HepG2 (cell line): ENCODE results near the gene SPTA1. TPM values are rescaled to one million over a fixed set of nuclear protein-coding genes. Genes with fewer than 3 reads are reported as not detected.

Experiments
- ATAC-seq: fragments of 200-7000 bp; cut with Tn5 transposase; 3 replicates; pipeline ENCODE4 v1.9.1; 2020; ENCODE audit warnings: mild to moderate bottlenecking, moderate library complexity
- BruUV-seq: library from RNA; stranded (reverse); fragments of 400-500 nt; replicated peaks from 2 replicates; lab custom pipeline; 2021; lab: Mats Ljungman, UMichigan
- CTCF ChIA-PET: fragments of 300-600 bp; formaldehyde crosslinking; extraction: SDS; loops from one replicate; lab custom pipeline; 2021; ENCODE audit warnings: low total read pairs, inconsistent platforms, low intra/inter-chr PET ratio; lab: Yijun Ruan, JAX
- POLR2A ChIA-PET: fragments of 350-600 bp; sonication (Branson Sonifier 250); formaldehyde crosslinking; loops from one replicate; lab custom pipeline; 2020; ENCODE audit warnings: antibody characterized with exemption, inconsistent platforms; lab: Yijun Ruan, JAX
- DNase-seq: peaks from one replicate; pipeline ENCODE4 v3.0.0-alpha.2; 2015; ENCODE audit warnings: low spot score
- FAIRE-seq: peaks from 3 replicates; lab custom pipeline; 2011; peaks lifted over from hg19 to GRCh38; lab: Jason Lieb, UNC
- H2AFZ ChIP-seq: one replicate; pipeline ENCODE4 v1.6.1; 2011; ENCODE audit warnings: low read length, inconsistent platforms
- H3K27ac ChIP-seq: fragments of 300-600 bp; 3 replicates; pipeline ENCODE4 v1.8.0; 2011; ENCODE audit warnings: mixed run types, mild to moderate bottlenecking, mixed read lengths, low read length, inconsistent platforms; ENCODE audit not compliant: insufficient read depth; ENCODE audit errors: extremely low read length
- H3K27me3 ChIP-seq, 2 experiments: fragments of 200-600 bp in 1 of 2; 2 replicates in 1 of 2; 3 replicates in 1 of 2; pipeline versions ENCODE4 v1.6.0 to v1.8.0; 2011; ENCODE audit warnings: low read length in 2 of 2, mild to moderate bottlenecking in 2 of 2, moderate library complexity in 2 of 2, inconsistent platforms in 1 of 2; ENCODE audit not compliant: insufficient read depth in 2 of 2, control insufficient read depth in 1 of 2
- H3K36me3 ChIP-seq, 2 experiments: fragments of 200-600 bp in 1 of 2; replicated peaks in 1 of 2; 2 replicates in 1 of 2; 3 replicates in 1 of 2; pipeline versions ENCODE4 v1.5.1 to v1.8.0; 2011; ENCODE audit warnings: low read length in 2 of 2, inconsistent platforms in 1 of 2; ENCODE audit not compliant: insufficient read depth in 2 of 2, control insufficient read depth in 1 of 2
- H3K4me1 ChIP-seq: 2 replicates; pipeline ENCODE4 v1.5.1; 2012; ENCODE audit warnings: low read length, inconsistent platforms; ENCODE audit not compliant: insufficient read depth
- H3K4me2 ChIP-seq: 2 replicates; pipeline ENCODE4 v1.6.0; 2011; ENCODE audit warnings: low read depth, low read length, inconsistent platforms
- H3K4me3 ChIP-seq, 3 experiments: fragments of 200-600 bp in 1 of 3; sonication (generic), shearing (Covaris generic) in 1 of 3; replicated peaks in 1 of 3; 2 replicates each; pipeline ENCODE4 v1.5.1; 2011 to 2016; ENCODE audit warnings: low read length in 3 of 3, inconsistent platforms in 2 of 3, low read depth in 2 of 3, mild to moderate bottlenecking in 2 of 3, control low read depth in 1 of 3, mixed read lengths in 1 of 3; ENCODE audit not compliant: insufficient read depth in 1 of 3
- H3K79me2 ChIP-seq: one replicate; pipeline ENCODE4 v1.6.1; 2011; ENCODE audit warnings: low read length, inconsistent platforms; ENCODE audit not compliant: insufficient read depth
- H3K9ac ChIP-seq: 2 replicates; pipeline ENCODE4 v1.6.0; 2011; ENCODE audit warnings: mild to moderate bottlenecking, low read depth, low read length, inconsistent platforms; ENCODE audit not compliant: insufficient read depth
- H3K9me3 ChIP-seq: 2 replicates; pipeline ENCODE4 v1.5.1; 2012; ENCODE audit warnings: mild to moderate bottlenecking, low read length
- H4K20me1 ChIP-seq: 2 replicates; pipeline ENCODE4 v1.6.0; 2011; ENCODE audit warnings: inconsistent platforms, mild to moderate bottlenecking, low read length, moderate library complexity; ENCODE audit not compliant: insufficient read depth
- AGO2 ChIP-seq: fragments of 200-400 bp; formaldehyde crosslinking; optimal IDR thresholded peaks from 2 replicates; pipeline ENCODE3; 2017; ENCODE audit warnings: mild to moderate bottlenecking, low read depth, low read length, moderate library complexity
- BORCS8-MEF2B ChIP-seq: sonication (generic); formaldehyde crosslinking; IDR thresholded peaks from 2 replicates; pipeline ENCODE4 v1.8.0; 2022; ENCODE audit warnings: mild to moderate bottlenecking, missing genetic modification reagents
- CBX2 ChIP-seq, 2 experiments: fragments of 200-600 bp in 1 of 2; sonication (generic); formaldehyde crosslinking in 1 of 2; IDR thresholded peaks; 2 replicates each; pipeline versions ENCODE4 v1.7.0 to v1.8.1; 2018 to 2022; ENCODE audit warnings: low read depth in 2 of 2, low read length in 1 of 2, mild to moderate bottlenecking in 1 of 2, missing genetic modification reagents in 1 of 2
- HNRNPLL ChIP-seq: fragments of 200-400 bp; formaldehyde crosslinking; IDR thresholded peaks from 2 replicates; pipeline ENCODE4 v1.6.1; 2017; ENCODE audit warnings: mild to moderate bottlenecking, low read depth, low read length; ENCODE audit not compliant: poor library complexity, severe bottlenecking
- KDM5A ChIP-seq: fragments of 200-600 bp; sonication (generic); IDR thresholded peaks from 2 replicates; pipeline ENCODE4 v1.7.0; 2018; ENCODE audit warnings: antibody characterized with exemption, mild to moderate bottlenecking, low read length, borderline replicate concordance
- MATR3 ChIP-seq: sonication (generic); formaldehyde crosslinking; IDR thresholded peaks from 2 replicates; pipeline ENCODE4 v1.4.0; 2020; ENCODE audit warnings: missing genetic modification reagents
- MBNL3 ChIP-seq: fragments of 250-450 bp; sonication (Bioruptor Pico); conservative IDR thresholded peaks from 2 replicates; pipeline ENCODE4 v1.8.0; 2022; ENCODE audit warnings: mild to moderate bottlenecking, inconsistent platforms
- MIXL1 ChIP-seq: IDR thresholded peaks from 2 replicates; pipeline ENCODE4 v1.6.1; 2016
- MLLT10 ChIP-seq: sonication (generic); formaldehyde crosslinking; IDR thresholded peaks from 2 replicates; pipeline ENCODE4 v1.4.0; 2020; ENCODE audit warnings: missing genetic modification reagents
- PCBP2 ChIP-seq: fragments of 200-400 bp; formaldehyde crosslinking; optimal IDR thresholded peaks from 2 replicates; pipeline ENCODE3; 2018; ENCODE audit warnings: low read length, low read depth; ENCODE audit not compliant: poor library complexity, severe bottlenecking
- RBM22 ChIP-seq: fragments of 200-400 bp; formaldehyde crosslinking; optimal IDR thresholded peaks from 2 replicates; pipeline ENCODE3; 2017; ENCODE audit warnings: mild to moderate bottlenecking, low read length, moderate library complexity
- SUZ12 ChIP-seq: fragments of 150-350 bp; IDR thresholded peaks from 2 replicates; pipeline ENCODE4 v1.6.1; 2014; ENCODE audit warnings: low read depth, low read length
- THAP7 ChIP-seq: sonication (generic); formaldehyde crosslinking; IDR thresholded peaks from 2 replicates; pipeline ENCODE4 v1.8.1; 2023; ENCODE audit warnings: mild to moderate bottlenecking, missing genetic modification reagents
- ZC3H4 ChIP-seq: sonication (generic); formaldehyde crosslinking; IDR thresholded peaks from 2 replicates; pipeline ENCODE4 v1.4.0; 2020; ENCODE audit warnings: missing genetic modification reagents, borderline replicate concordance
- ZKSCAN8 ChIP-seq: IDR thresholded peaks from 2 replicates; pipeline ENCODE4 v1.6.1; 2016; ENCODE audit warnings: borderline replicate concordance, missing genetic modification reagents, missing compliant biosample characterization
- ZNF260 ChIP-seq: sonication (generic); formaldehyde crosslinking; IDR thresholded peaks from 2 replicates; pipeline ENCODE4 v1.4.0; 2020; ENCODE audit warnings: missing genetic modification reagents, low read depth, mild to moderate bottlenecking, borderline replicate concordance
- ZNF430 ChIP-seq: sonication (generic); formaldehyde crosslinking; IDR thresholded peaks from 2 replicates; pipeline ENCODE4 v1.9.0; 2021; ENCODE audit warnings: mild to moderate bottlenecking, missing genetic modification reagents
- ZNF576 ChIP-seq: sonication (generic); formaldehyde crosslinking; IDR thresholded peaks from 2 replicates; pipeline ENCODE4 v1.4.0; 2020; ENCODE audit warnings: mild to moderate bottlenecking, missing genetic modification reagents
- ZNF598 ChIP-seq: sonication (generic); formaldehyde crosslinking; IDR thresholded peaks from 2 replicates; pipeline ENCODE4 v1.5.1; 2020; ENCODE audit warnings: mild to moderate bottlenecking, missing genetic modification reagents, borderline replicate concordance
- ZNF816 ChIP-seq: sonication (generic); formaldehyde crosslinking; IDR thresholded peaks from 2 replicates; pipeline ENCODE4 v1.8.0; 2022; ENCODE audit warnings: missing genetic modification reagents, mild to moderate bottlenecking, borderline replicate concordance
- WGBS: methylation state at CpG from one replicate; pipeline ENCODE4 v1.1.6; 2017; ENCODE audit warnings: low lambda C conversion rate; 5-methylcytosine and 5-hydroxymethylcytosine counted together
- in situ Hi-C: cut with HindIII; loops from 2 replicates; pipeline ENCODE4 v1.10.0; 2017; ENCODE audit warnings: low pct_unique_long_range_greater_than_20kb; ENCODE audit not compliant: extremely low pct_ligation_motif_present
- intact Hi-C: fragments of 100-400 bp; cut with micrococcal nuclease; formaldehyde crosslinking; loops from one replicate; pipeline ENCODE4 v1.10.0; 2022; ENCODE audit not compliant: unreplicated experiment
- polyA plus RNA-seq, 8 experiments: library from polyadenylated mRNA; depleted of rRNA in 3 of 8; stranded (reverse) in 7 of 8; unstranded in 1 of 8; fragments of >200 nt; fragmentation: Illumina TruSeq in 4 of 8; extraction: Trizol in 4 of 8; gene quantifications; 2 replicates each; pipeline versions ENCODE4 v1.2.1 to v1.2.3, GENCODE V29; 2011 to 2016; ENCODE audit warnings: low read depth in 4 of 8, missing spikeins in 1 of 8, mixed read lengths in 1 of 8; ENCODE audit not compliant: insufficient read depth in 1 of 8
- total RNA-seq, 5 experiments: library from RNA; depleted of rRNA; stranded (reverse); fragments of >200 nt; fragmentation: Illumina TruSeq; extraction: Trizol; gene quantifications; 2 replicates each; pipeline ENCODE4 v1.2.3, GENCODE V29; 2016; ENCODE audit warnings: low read depth in 1 of 5
- TF ChIP-seq, protein P1 (sequence below): sonication (generic); formaldehyde crosslinking; IDR thresholded peaks from 2 replicates; pipeline ENCODE4 v1.8.0; 2022; ENCODE audit warnings: mild to moderate bottlenecking, missing genetic modification reagents
- TF ChIP-seq, protein P2 (sequence below): fragments of 450-650 bp; IDR thresholded peaks from 2 replicates; pipeline ENCODE4 v1.6.1; 2016

The SPTA1 gene
- total and polyA plus RNA-seq, 2 of the 13 experiments (the other 11 are each of a cell fraction or from before 2014, with no cell fraction given) = not detected

DNA sequence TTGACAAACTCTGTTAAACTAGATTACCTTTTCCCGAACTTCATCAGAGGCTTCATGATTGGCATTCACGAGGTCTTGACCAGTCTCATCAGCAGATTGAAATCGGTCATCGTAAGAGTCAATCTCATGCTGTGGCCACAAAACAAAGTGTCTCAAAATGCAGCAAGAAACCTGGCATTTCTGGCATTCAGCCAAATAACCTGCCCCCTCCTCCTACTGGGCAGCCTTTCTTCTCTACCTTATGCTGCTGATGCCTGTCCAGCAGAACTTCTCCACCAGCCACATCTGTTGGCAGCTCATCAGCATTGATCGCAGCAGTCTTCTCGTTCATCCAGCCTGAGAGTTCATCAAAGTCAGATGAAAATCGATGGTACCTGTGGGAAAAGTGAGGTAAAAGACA is 12.2 kb downstream of the SPTA1 start (continued):
- TF ChIP-seq PCBP2 (no peak), KDM5A (no peak)

GRCh38 chr1:158666037-158666436 is 20.5 kb downstream of the SPTA1 start:
- H3K9ac ChIP-seq = no peak overlapping the region
- TF ChIP-seq ZNF576 (CRISPR knock-in tag) (no peak), BORCS8-MEF2B (CRISPR knock-in tag) (no peak), MIXL1 (CRISPR knock-in tag) (no peak), ZC3H4 (CRISPR knock-in tag) (no peak), CBX2 (IDR thresholded peaks at IDR 0.05; ENCODE audit: low read depth, low read length) (no peak), CBX2 (CRISPR knock-in tag; IDR thresholded peaks at IDR 0.05; ENCODE audit: low read depth) (no peak), RBM22 (no peak), ZKSCAN8 (no peak), MLLT10 (CRISPR knock-in tag) (no peak), ZNF260 (CRISPR knock-in tag) (no peak), SUZ12 (no peak), HNRNPLL (no peak), ZNF430 (no peak), THAP7 (CRISPR knock-in tag) (no peak), ZNF598 (CRISPR knock-in tag) (no peak), MBNL3 (CRISPR knock-in tag) (no peak), MATR3 (no peak), ZNF816 (no peak), AGO2 (no peak)
- TF ChIP-seq, protein P1, sequence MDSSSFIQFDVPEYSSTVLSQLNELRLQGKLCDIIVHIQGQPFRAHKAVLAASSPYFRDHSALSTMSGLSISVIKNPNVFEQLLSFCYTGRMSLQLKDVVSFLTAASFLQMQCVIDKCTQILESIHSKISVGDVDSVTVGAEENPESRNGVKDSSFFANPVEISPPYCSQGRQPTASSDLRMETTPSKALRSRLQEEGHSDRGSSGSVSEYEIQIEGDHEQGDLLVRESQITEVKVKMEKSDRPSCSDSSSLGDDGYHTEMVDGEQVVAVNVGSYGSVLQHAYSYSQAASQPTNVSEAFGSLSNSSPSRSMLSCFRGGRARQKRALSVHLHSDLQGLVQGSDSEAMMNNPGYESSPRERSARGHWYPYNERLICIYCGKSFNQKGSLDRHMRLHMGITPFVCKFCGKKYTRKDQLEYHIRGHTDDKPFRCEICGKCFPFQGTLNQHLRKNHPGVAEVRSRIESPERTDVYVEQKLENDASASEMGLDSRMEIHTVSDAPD = no peak
- TF ChIP-seq, protein P2, sequence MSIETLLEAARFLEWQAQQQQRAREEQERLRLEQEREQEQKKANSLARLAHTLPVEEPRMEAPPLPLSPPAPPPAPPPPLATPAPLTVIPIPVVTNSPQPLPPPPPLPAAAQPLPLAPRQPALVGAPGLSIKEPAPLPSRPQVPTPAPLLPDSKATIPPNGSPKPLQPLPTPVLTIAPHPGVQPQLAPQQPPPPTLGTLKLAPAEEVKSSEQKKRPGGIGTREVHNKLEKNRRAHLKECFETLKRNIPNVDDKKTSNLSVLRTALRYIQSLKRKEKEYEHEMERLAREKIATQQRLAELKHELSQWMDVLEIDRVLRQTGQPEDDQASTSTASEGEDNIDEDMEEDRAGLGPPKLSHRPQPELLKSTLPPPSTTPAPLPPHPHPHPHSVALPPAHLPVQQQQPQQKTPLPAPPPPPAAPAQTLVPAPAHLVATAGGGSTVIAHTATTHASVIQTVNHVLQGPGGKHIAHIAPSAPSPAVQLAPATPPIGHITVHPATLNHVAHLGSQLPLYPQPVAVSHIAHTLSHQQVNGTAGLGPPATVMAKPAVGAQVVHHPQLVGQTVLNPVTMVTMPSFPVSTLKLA = no peak
- H3K4me1 ChIP-seq = no peaks in the 10 kb centered on the region
- no TSS peak for BruUV-seq
- intact Hi-C loops (no loop called here), in situ Hi-C loops (no loop called here)
- no peaks in the 10 kb centered on the region for H3K27me3 ChIP-seq
- H3K4me2 ChIP-seq = no peak overlapping the region
- DNase-seq (no peak), ATAC-seq (no peak), FAIRE-seq (no peak)
- H3K36me3 ChIP-seq = no peaks in the 10 kb centered on the region
- peaks cover 13% of the 10 kb centered on the region; the same call in 1 of the 2 replicates for H3K9me3 ChIP-seq
- no peak overlapping the region for H3K27ac ChIP-seq
- no peaks in the 10 kb centered on the region for H3K79me2 ChIP-seq
- WGBS = 6% methylated on average over 8 of the region's 8 CpGs
- H4K20me1 ChIP-seq = no peaks in the 10 kb centered on the region
- no peak overlapping the region for H3K4me3 ChIP-seq
- ChIA-PET POLR2A (no interaction called here), CTCF (no interaction called here)
- no peak overlapping the region for H2AFZ ChIP-seq
